Prostate gland (tissue), 2 donors: ENCODE data around the gene FUOM. TPM values are rescaled to one million over a fixed set of nuclear protein-coding genes. Genes with fewer than 3 reads are reported as not detected.

Source experiments
- DNase-seq: peaks from one replicate; pipeline ENCODE4 v3.0.0-alpha.2; 2019; ENCODE audit warnings: low spot score
- H3K27ac ChIP-seq, 2 donors: fragments of 200-600 bp; sonication (generic); 2 replicates each; pipeline ENCODE4 v1.5.1; 2017 to 2019
- H3K27me3 ChIP-seq: fragments of 200-600 bp; sonication (generic); replicated peaks from 2 replicates; pipeline ENCODE4 v1.5.1; 2019; ENCODE audit not compliant: insufficient read depth
- H3K36me3 ChIP-seq, 2 donors: fragments of 200-600 bp; sonication (generic); 1 replicate in 1 of 2; 2 replicates in 1 of 2; pipeline versions ENCODE4 v1.5.1 to v1.8.1; 2017 to 2019
- H3K4me1 ChIP-seq: fragments of 200-600 bp; sonication (generic); replicated peaks from 2 replicates; pipeline ENCODE4 v1.5.1; 2019
- H3K4me3 ChIP-seq, 2 donors: fragments of 200-600 bp; sonication (generic); 2 replicates each; pipeline ENCODE4 v1.5.1; 2017 to 2019
- H3K9me3 ChIP-seq: fragments of 200-600 bp; sonication (generic); 2 replicates; pipeline ENCODE4 v1.5.1; 2017
- CTCF ChIP-seq, 4 experiments: fragments of 200-600 bp in 2 of 4; fragments of 450-650 bp in 2 of 4; sonication (generic) in 2 of 4; IDR thresholded peaks; 1 replicate in 3 of 4; 2 replicates in 1 of 4; pipeline ENCODE4 v1.5.1; 2016 to 2019; ENCODE audit warnings: antibody characterized with exemption in 4 of 4, mild to moderate bottlenecking in 2 of 4, moderate library complexity in 2 of 4
- POLR2A ChIP-seq: fragments of 450-650 bp; IDR thresholded peaks from one replicate; pipeline ENCODE4 v1.6.1; 2016; ENCODE audit warnings: antibody characterized with exemption, mild to moderate bottlenecking
- POLR2AphosphoS5 ChIP-seq: sonication (generic); formaldehyde crosslinking; IDR thresholded peaks from one replicate; pipeline ENCODE4 v1.6.1; 2017; ENCODE audit warnings: antibody characterized with exemption
- WGBS: methylation state at CpG from one replicate; pipeline ENCODE4 v1.1.5; 2018; 5-methylcytosine and 5-hydroxymethylcytosine counted together
- intact Hi-C: fragments of 100-400 bp; cut with DNase I; formaldehyde crosslinking; loops from one replicate; pipeline ENCODE4 v1.14.2; 2022
- total RNA-seq, 2 donors: library from RNA; depleted of rRNA; stranded (reverse); fragments of >200 nt; gene quantifications; one replicate each; pipeline ENCODE4 v1.1.0, GENCODE V29; 2016

FUOM gene
- total RNA-seq, 2 donors from 2014 or later = 8.7 to 11.4 TPM

- H3K9me3 ChIP-seq = no peaks in the 10 kb centered on the region
- no peak overlapping the region for H3K27ac ChIP-seq
- H3K36me3 ChIP-seq = peaks cover 7 to 10% of the 10 kb centered on the region in 2 donors
- 81% methylated on average over 18 of the region's 18 CpGs for WGBS
- intact Hi-C loops = no loop called here
- TF ChIP-seq POLR2AphosphoS5 (no peak), CTCF (IDR thresholded peaks at IDR 0.05) (no peak), POLR2A (no peak)
- peaks cover 6% of the 10 kb centered on the region for H3K4me1 ChIP-seq
- no peak for DNase-seq
- no peak overlapping the region for H3K4me3 ChIP-seq
- no peaks in the 10 kb centered on the region for H3K27me3 ChIP-seq
Observed at GRCh38 chr10:133361773-133362441, 4.1 kb upstream of the FUOM start.

DNA sequence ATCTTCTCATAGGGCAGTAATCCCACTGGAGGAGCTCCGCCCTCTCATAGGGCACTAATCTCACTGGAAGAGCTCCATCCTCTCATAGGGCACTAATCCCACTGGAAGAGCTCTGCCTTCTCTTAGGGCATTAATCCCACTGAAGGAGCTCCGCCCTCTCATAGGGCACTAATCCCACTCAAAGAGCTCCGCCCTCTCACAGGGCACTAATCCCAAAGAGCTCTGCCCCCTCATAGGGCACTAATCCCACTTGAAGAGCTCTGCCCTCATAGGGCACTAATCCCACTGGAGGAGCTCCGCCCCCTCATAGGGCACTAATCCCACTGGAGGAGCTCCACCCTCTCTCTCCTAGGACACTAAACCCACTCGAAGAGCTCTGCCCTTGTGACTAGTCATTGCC lies 3.4 kb upstream of the FUOM start:
- WGBS = 90% methylated on average over 5 of the region's 5 CpGs
- Histone ChIP-seq H3K27me3 (no peaks in the 10 kb centered on the region), H3K9me3 (no peaks in the 10 kb centered on the region), H3K4me1 (peaks cover 6% of the 10 kb centered on the region), H3K36me3 (peaks cover 2 to 6% of the 10 kb centered on the region in 2 donors), H3K4me3 (no peak overlapping the region), H3K27ac (no peak overlapping the region)
- no peak for DNase-seq
- intact Hi-C loops = no loop called here
- TF ChIP-seq POLR2AphosphoS5 (no peak), POLR2A (no peak), CTCF (IDR thresholded peaks at IDR 0.05) (no peak)

GRCh38 chr10:133359972-133360610 lies 2.3 kb upstream of the FUOM start:
- H3K27ac ChIP-seq = no peak overlapping the region

DNA sequence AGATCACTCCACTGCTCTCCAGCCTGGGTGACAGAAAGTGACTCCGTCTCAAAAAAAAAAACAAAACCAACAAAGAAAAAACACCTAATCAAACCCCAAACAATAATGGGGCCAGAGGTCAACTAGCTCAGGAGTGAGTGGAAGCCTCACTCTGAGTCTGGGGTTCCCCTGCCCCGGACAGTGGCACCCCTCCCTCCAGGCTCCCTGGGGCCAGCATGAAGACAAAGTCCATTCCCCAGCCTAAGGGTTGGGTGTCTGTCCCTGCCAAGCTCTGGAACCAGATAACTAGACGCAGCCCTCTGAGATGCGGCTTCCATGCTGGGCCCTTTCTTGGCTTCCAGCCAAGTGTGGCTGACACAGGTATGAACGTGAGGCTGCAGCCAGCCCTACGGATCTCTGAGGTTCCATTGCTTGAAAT lies 1.7 kb upstream of the FUOM start:
- intact Hi-C loops = no loop called here

More at GRCh38 chr10:133359972-133360610, 2.3 kb upstream of the FUOM start:
- H3K4me3 ChIP-seq = no peak overlapping the region
- no peaks in the 10 kb centered on the region for H3K9me3 ChIP-seq
- H3K36me3 ChIP-seq = no peaks in the 10 kb centered on the region
- 36% methylated on average over 17 of the region's 17 CpGs for WGBS
- intact Hi-C loops = no loop called here
- peaks cover 6% of the 10 kb centered on the region for H3K4me1 ChIP-seq
- TF ChIP-seq POLR2A = no peak
- TF ChIP-seq POLR2AphosphoS5 = no peak
- TF ChIP-seq CTCF (IDR thresholded peaks at IDR 0.05) = no peak
- H3K27me3 ChIP-seq = no peaks in the 10 kb centered on the region
- no peak for DNase-seq

More for the DNA sequence above, 1.7 kb upstream of the FUOM start:
- Histone ChIP-seq H3K27ac (no peak overlapping the region), H3K27me3 (no peaks in the 10 kb centered on the region), H3K4me1 (peaks cover 6% of the 10 kb centered on the region), H3K9me3 (no peaks in the 10 kb centered on the region), H3K4me3 (no peak overlapping the region), H3K36me3 (no peaks in the 10 kb centered on the region)
- TF ChIP-seq POLR2AphosphoS5 (no peak), POLR2A (no peak), CTCF (IDR thresholded peaks at IDR 0.05) (no peak)
- peak; percentile 37 for DNase-seq
- WGBS = 34% methylated on average over 6 of the region's 6 CpGs
